ENCODE data around the gene DNAJB6.

GRCh38 chr7:157418204-157419034, 81.6 kb downstream of the DNAJB6 start:
- TF ChIP-seq CTCF (IDR thresholded peaks at IDR 0.05) = no peak
- TF ChIP-seq POLR2A (IDR thresholded peaks at IDR 0.05) = no peak

Data from lower leg skin (tissue), 3 donors.